ENCODE results near the gene SOCS6. TPM values are rescaled to one million over a fixed set of nuclear protein-coding genes. Genes with fewer than 3 reads are reported as not detected.
A peak's percentile ranks its signal among the peaks of the same experiment; 100 is the strongest.

Gene SOCS6
- total and polyA plus RNA-seq, 8 donors, result 18.0 to 26.6 (median 22.3) TPM

GRCh38 chr18:70333316-70333715 is 44.5 kb downstream of the SOCS6 start:
- no peaks in the 10 kb centered on the region for H3K36me3 ChIP-seq
- H3K27ac ChIP-seq, result peak overlapping the region in 1 of 2 donors; percentile 54
- no peak overlapping the region for H3K4me3 ChIP-seq
- ATAC-seq (no peak), DNase-seq (no peak)
- H3K27me3 ChIP-seq, result no peaks in the 10 kb centered on the region
- intact Hi-C loops (cut with DNase I), result no loop called here
- H3K9me3 ChIP-seq, result peaks cover 0 to 6% of the 10 kb centered on the region in 2 donors
- H3K4me1 ChIP-seq, result peaks cover 0 to 3% of the 10 kb centered on the region in 2 donors
- TF ChIP-seq CTCF (IDR thresholded peaks at IDR 0.05), result no peak

GRCh38 chr18:70333757-70334156 is 44.9 kb downstream of the SOCS6 start:
- DNase-seq (peak in 2 of 4 donors; percentile 52 to 57), ATAC-seq (peak; percentile 85)
- intact Hi-C loops (cut with DNase I), result no loop called here
- peaks cover 0 to 10% of the 10 kb centered on the region in 2 donors for H3K9me3 ChIP-seq
- H3K27me3 ChIP-seq, result no peaks in the 10 kb centered on the region
- H3K4me1 ChIP-seq, result peaks cover 0 to 3% of the 10 kb centered on the region in 2 donors
- no peak for TF ChIP-seq CTCF (IDR thresholded peaks at IDR 0.05)
- no peak overlapping the region for H3K4me3 ChIP-seq
- H3K36me3 ChIP-seq, result no peaks in the 10 kb centered on the region
- peak overlapping the region; percentile 11 to 59 for H3K27ac ChIP-seq

GRCh38 chr18:70334264-70334663 is 45.4 kb downstream of the SOCS6 start:
- intact Hi-C loops (cut with DNase I), result no loop called here
- DNase-seq (no peak), ATAC-seq (no peak)
- H3K36me3 ChIP-seq, result no peaks in the 10 kb centered on the region
- no peak overlapping the region for H3K4me3 ChIP-seq
- H3K27me3 ChIP-seq, result no peaks in the 10 kb centered on the region
- H3K4me1 ChIP-seq, result peaks cover 0 to 3% of the 10 kb centered on the region in 2 donors
- TF ChIP-seq CTCF (IDR thresholded peaks at IDR 0.05), result no peak
- peaks cover 0 to 14% of the 10 kb centered on the region in 2 donors for H3K9me3 ChIP-seq
- H3K27ac ChIP-seq, result peak overlapping the region; percentile 11 to 59

- Histone ChIP-seq H3K36me3 (no peaks in the 10 kb centered on the region), H3K4me3 (no peak overlapping the region), H3K4me1 (peaks cover 0 to 3% of the 10 kb centered on the region in 2 donors), H3K27me3 (no peaks in the 10 kb centered on the region), H3K27ac (peak overlapping the region in 1 of 2 donors; percentile 59), H3K9me3 (peaks cover 0 to 14% of the 10 kb centered on the region in 2 donors)
- TF ChIP-seq CTCF (IDR thresholded peaks at IDR 0.05), result no peak
- no peak for ATAC-seq
- intact Hi-C loops (cut with DNase I), result no loop called here
- DNase-seq, result no peak
Observed at GRCh38 chr18:70334728-70335329, 46.0 kb downstream of the SOCS6 start.

GRCh38 chr18:70335892-70336726 is 47.3 kb downstream of the SOCS6 start:
- no peak for TF ChIP-seq CTCF (IDR thresholded peaks at IDR 0.05)
- Histone ChIP-seq H3K27me3 (no peaks in the 10 kb centered on the region), H3K27ac (no peak overlapping the region), H3K4me3 (no peak overlapping the region), H3K4me1 (peaks cover 0 to 3% of the 10 kb centered on the region in 2 donors), H3K9me3 (peaks cover 0 to 14% of the 10 kb centered on the region in 2 donors), H3K36me3 (no peaks in the 10 kb centered on the region)
- intact Hi-C loops (cut with DNase I), result no loop called here
- DNase-seq (no peak), ATAC-seq (no peak)

Measured in left lung (tissue), 10 donors.